ENCODE measurements around the gene RSPO1. TPM values are rescaled to one million over a fixed set of nuclear protein-coding genes. Genes with fewer than 3 reads are reported as not detected.

Gene RSPO1
- total RNA-seq, 2 donors from 2014 or later, result not detected

- DNase-seq, result no peak
- Mint-ChIP-seq H3K4me3 (no peak overlapping the region), H3K36me3 (ENCODE audit: low read depth) (no peaks in the 10 kb centered on the region), H3K4me1 (peaks cover 2% of the 10 kb centered on the region), H3K27me3 (peaks cover 24% of the 10 kb centered on the region), H3K27ac (no peak overlapping the region)
- no peak for ATAC-seq
- H3K9me3 ChIP-seq (ENCODE audit: control insufficient read depth, low read length, poor library complexity, severe bottlenecking), result no peaks in the 10 kb centered on the region
Observed at GRCh38 chr1:37650721-37651120, 16.0 kb upstream of the RSPO1 start.

- Mint-ChIP-seq H3K4me1 (peaks cover 2% of the 10 kb centered on the region), H3K27me3 (peaks cover 24% of the 10 kb centered on the region), H3K27ac (no peak overlapping the region), H3K36me3 (ENCODE audit: low read depth) (no peaks in the 10 kb centered on the region), H3K4me3 (no peak overlapping the region)
- ATAC-seq (no peak), DNase-seq (no peak)
- no peaks in the 10 kb centered on the region for H3K9me3 ChIP-seq (ENCODE audit: control insufficient read depth, low read length, poor library complexity, severe bottlenecking)
Observed at GRCh38 chr1:37650173-37650572, 15.5 kb upstream of the RSPO1 start.

GRCh38 chr1:37647281-37647680 lies 12.6 kb upstream of the RSPO1 start:
- peaks cover 4% of the 10 kb centered on the region for H3K9me3 ChIP-seq (ENCODE audit: control insufficient read depth, low read length, poor library complexity, severe bottlenecking)
- peaks cover 2% of the 10 kb centered on the region for H3K4me1 Mint-ChIP-seq
- ATAC-seq (no peak), DNase-seq (no peak)
- peaks cover 24% of the 10 kb centered on the region for H3K27me3 Mint-ChIP-seq
- no peaks in the 10 kb centered on the region for H3K36me3 Mint-ChIP-seq (ENCODE audit: low read depth)
- H3K27ac Mint-ChIP-seq, result no peak overlapping the region
- no peak overlapping the region for H3K4me3 Mint-ChIP-seq

- Mint-ChIP-seq H3K4me3 (no peak overlapping the region), H3K36me3 (ENCODE audit: low read depth) (no peaks in the 10 kb centered on the region), H3K4me1 (peaks cover 2% of the 10 kb centered on the region), H3K27ac (no peak overlapping the region), H3K27me3 (peaks cover 7% of the 10 kb centered on the region)
- no peak for ATAC-seq
- H3K9me3 ChIP-seq (ENCODE audit: control insufficient read depth, low read length, poor library complexity, severe bottlenecking), result peaks cover 4% of the 10 kb centered on the region
- no peak for DNase-seq
Observed at GRCh38 chr1:37641059-37641458, 6.4 kb upstream of the RSPO1 start.

- Mint-ChIP-seq H3K36me3 (ENCODE audit: low read depth) (peaks cover 8% of the 10 kb centered on the region), H3K27ac (no peak overlapping the region), H3K4me1 (peaks cover 10% of the 10 kb centered on the region), H3K4me3 (no peak overlapping the region), H3K27me3 (peaks cover 44% of the 10 kb centered on the region)
- no peaks in the 10 kb centered on the region for H3K9me3 ChIP-seq (ENCODE audit: control insufficient read depth, low read length, poor library complexity, severe bottlenecking)
- ATAC-seq (no peak), DNase-seq (no peak)
Observed at GRCh38 chr1:37636435-37636834, 1.7 kb upstream of the RSPO1 start.

GRCh38 chr1:37634992-37635902 lies 555 bp upstream of the RSPO1 start:
- peak overlapping the region; percentile 77 for H3K4me3 Mint-ChIP-seq

GRCh38 chr1:37633938-37634243 lies 801 bp downstream of the RSPO1 start:
- peaks cover 8% of the 10 kb centered on the region for H3K36me3 Mint-ChIP-seq (ENCODE audit: low read depth)
- peak overlapping the region; percentile 41 for H3K4me3 Mint-ChIP-seq
- H3K9me3 ChIP-seq (ENCODE audit: control insufficient read depth, low read length, poor library complexity, severe bottlenecking), result no peaks in the 10 kb centered on the region
- peaks cover 69% of the 10 kb centered on the region for H3K27me3 Mint-ChIP-seq
- H3K27ac Mint-ChIP-seq, result no peak overlapping the region
- DNase-seq, result no peak
- peaks cover 10% of the 10 kb centered on the region for H3K4me1 Mint-ChIP-seq
- ATAC-seq, result no peak

More at GRCh38 chr1:37634992-37635902, 555 bp upstream of the RSPO1 start:
- Mint-ChIP-seq H3K27ac (no peak overlapping the region), H3K27me3 (peaks cover 56% of the 10 kb centered on the region), H3K4me1 (peaks cover 10% of the 10 kb centered on the region), H3K36me3 (ENCODE audit: low read depth) (peaks cover 8% of the 10 kb centered on the region)
- no peak for ATAC-seq
- no peaks in the 10 kb centered on the region for H3K9me3 ChIP-seq (ENCODE audit: control insufficient read depth, low read length, poor library complexity, severe bottlenecking)
- no peak for DNase-seq

GRCh38 chr1:37633040-37633937 lies 1.4 kb downstream of the RSPO1 start:
- H3K4me1 Mint-ChIP-seq, result peaks cover 10% of the 10 kb centered on the region
- ATAC-seq (no peak), DNase-seq (no peak)
- no peak overlapping the region for H3K27ac Mint-ChIP-seq
- peaks cover 8% of the 10 kb centered on the region for H3K36me3 Mint-ChIP-seq (ENCODE audit: low read depth)
- peak overlapping the region; percentile 41 for H3K4me3 Mint-ChIP-seq
- peaks cover 75% of the 10 kb centered on the region for H3K27me3 Mint-ChIP-seq
- no peaks in the 10 kb centered on the region for H3K9me3 ChIP-seq (ENCODE audit: control insufficient read depth, low read length, poor library complexity, severe bottlenecking)

- H3K36me3 Mint-ChIP-seq (ENCODE audit: low read depth), result peaks cover 8% of the 10 kb centered on the region
- ATAC-seq (no peak), DNase-seq (no peak)
- H3K27me3 Mint-ChIP-seq, result peaks cover 90% of the 10 kb centered on the region
- H3K4me3 Mint-ChIP-seq, result no peak overlapping the region
- no peaks in the 10 kb centered on the region for H3K9me3 ChIP-seq (ENCODE audit: control insufficient read depth, low read length, poor library complexity, severe bottlenecking)
- H3K4me1 Mint-ChIP-seq, result peaks cover 8% of the 10 kb centered on the region
- H3K27ac Mint-ChIP-seq, result no peak overlapping the region
Observed at GRCh38 chr1:37631036-37631435, 3.7 kb downstream of the RSPO1 start.

- Mint-ChIP-seq H3K36me3 (ENCODE audit: low read depth) (peaks cover 7% of the 10 kb centered on the region), H3K4me3 (no peak overlapping the region), H3K4me1 (peaks cover 8% of the 10 kb centered on the region), H3K27me3 (peaks cover 90% of the 10 kb centered on the region), H3K27ac (no peak overlapping the region)
- DNase-seq (no peak), ATAC-seq (no peak)
- no peaks in the 10 kb centered on the region for H3K9me3 ChIP-seq (ENCODE audit: control insufficient read depth, low read length, poor library complexity, severe bottlenecking)
Observed at GRCh38 chr1:37630426-37631028, 4.2 kb downstream of the RSPO1 start.

GRCh38 chr1:37629726-37630425 lies 4.8 kb downstream of the RSPO1 start:
- no peak overlapping the region for H3K27ac Mint-ChIP-seq
- H3K36me3 Mint-ChIP-seq (ENCODE audit: low read depth), result peaks cover 8% of the 10 kb centered on the region
- H3K9me3 ChIP-seq (ENCODE audit: control insufficient read depth, low read length, poor library complexity, severe bottlenecking), result no peaks in the 10 kb centered on the region
- no peak for DNase-seq
- peaks cover 90% of the 10 kb centered on the region for H3K27me3 Mint-ChIP-seq
- H3K4me1 Mint-ChIP-seq, result peaks cover 9% of the 10 kb centered on the region
- ATAC-seq, result no peak
- H3K4me3 Mint-ChIP-seq, result no peak overlapping the region

GRCh38 chr1:37629008-37629407 lies 5.7 kb downstream of the RSPO1 start:
- ATAC-seq, result no peak
- Mint-ChIP-seq H3K36me3 (ENCODE audit: low read depth) (peaks cover 8% of the 10 kb centered on the region), H3K27ac (no peak overlapping the region), H3K27me3 (peaks cover 93% of the 10 kb centered on the region), H3K4me3 (no peak overlapping the region), H3K4me1 (peaks cover 10% of the 10 kb centered on the region)
- H3K9me3 ChIP-seq (ENCODE audit: control insufficient read depth, low read length, poor library complexity, severe bottlenecking), result no peaks in the 10 kb centered on the region
- no peak for DNase-seq

Measured in T-helper 17 cell (primary cell).